HFFc6 (cell line): Measurements from ENCODE around the gene LRRC27. TPM values are rescaled to one million over a fixed set of nuclear protein-coding genes. Genes with fewer than 3 reads are reported as not detected.

Experiments
- DNase-seq: peaks from one replicate; pipeline ENCODE4 v3.0.0-alpha.2; 2018
- H3K27ac Mint-ChIP-seq: 2 replicates; pipeline ENCODE4 v1.8.0; 2020; ENCODE audit warnings: mild to moderate bottlenecking, mixed read lengths
- H3K27me3 Mint-ChIP-seq: 2 replicates; pipeline ENCODE4 v1.8.0; 2021; ENCODE audit warnings: mild to moderate bottlenecking, moderate library complexity, mixed read lengths; ENCODE audit not compliant: insufficient read depth
- H3K36me3 Mint-ChIP-seq: 2 replicates; pipeline ENCODE4 v1.8.0; 2021; ENCODE audit warnings: low read depth, mixed read lengths
- H3K4me1 Mint-ChIP-seq: 2 replicates; pipeline ENCODE4 v1.8.0; 2020; ENCODE audit warnings: low read depth, mixed read lengths
- H3K4me3 Mint-ChIP-seq: 2 replicates; pipeline ENCODE4 v1.8.0; 2020; ENCODE audit warnings: mild to moderate bottlenecking, moderate library complexity, mixed read lengths
- H3K9me3 Mint-ChIP-seq: 2 replicates; pipeline ENCODE4 v1.8.0; 2020; ENCODE audit warnings: mild to moderate bottlenecking, mixed read lengths
- total RNA-seq, 6 experiments: library from RNA; stranded (reverse); fragmentation: NEBNext Ultra II Directional; extraction: Animal tissue kit (Norgen Biotek cat#: 25700); gene quantifications; 2 replicates in 1 of 6; 3 replicates in 5 of 6; pipeline ENCODE4 v1.2.3, GENCODE V29; 2021
- TF ChIP-seq, protein P1 (sequence below): fragments of 200-600 bp; sonication (generic); IDR thresholded peaks from 2 replicates; pipeline ENCODE4 v1.5.0; 2021; ENCODE audit warnings: antibody characterized with exemption, mild to moderate bottlenecking

Gene LRRC27
- total RNA-seq, 6 experiments from 2014 or later: 4.7 to 6.7 (median 6.0) TPM

DNA sequence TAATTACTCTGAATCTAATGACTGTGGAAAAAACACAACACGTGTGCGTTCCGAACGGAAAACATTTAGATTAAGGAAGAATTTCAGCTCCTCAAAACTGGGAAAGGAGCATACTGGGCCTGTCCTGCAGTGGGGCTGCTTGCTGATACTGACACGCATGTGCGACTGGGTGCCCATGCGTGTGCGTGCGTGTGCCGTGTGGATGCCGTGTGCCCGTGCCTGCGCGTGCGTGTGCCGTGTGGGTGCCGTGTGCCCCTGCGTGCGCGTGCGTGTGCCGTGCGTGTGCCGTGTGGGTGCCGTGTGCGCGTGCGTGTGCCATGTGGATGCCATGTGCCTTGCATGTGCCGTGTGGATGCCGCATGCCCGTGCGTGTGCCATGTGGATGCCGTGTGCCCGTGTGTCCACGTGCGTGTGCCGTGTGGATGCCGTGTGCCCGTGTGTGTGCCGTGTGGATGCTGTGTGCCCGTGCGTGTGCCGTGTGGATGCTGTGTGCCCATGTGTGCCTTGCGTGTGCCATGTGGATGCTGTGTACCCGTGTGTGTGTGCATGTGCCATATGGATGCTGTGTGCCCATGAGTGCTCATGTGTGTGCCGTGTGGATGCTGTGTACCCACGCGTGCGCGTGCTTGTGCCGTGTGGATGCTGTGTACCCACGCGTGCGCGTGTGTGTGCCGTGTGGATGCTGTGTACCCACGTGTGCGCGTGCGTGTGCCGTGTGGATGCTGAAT lies 93.2 kb downstream of the LRRC27 start:
- H3K27ac Mint-ChIP-seq: no peak overlapping the region
- H3K4me3 Mint-ChIP-seq: no peak overlapping the region

DNA sequence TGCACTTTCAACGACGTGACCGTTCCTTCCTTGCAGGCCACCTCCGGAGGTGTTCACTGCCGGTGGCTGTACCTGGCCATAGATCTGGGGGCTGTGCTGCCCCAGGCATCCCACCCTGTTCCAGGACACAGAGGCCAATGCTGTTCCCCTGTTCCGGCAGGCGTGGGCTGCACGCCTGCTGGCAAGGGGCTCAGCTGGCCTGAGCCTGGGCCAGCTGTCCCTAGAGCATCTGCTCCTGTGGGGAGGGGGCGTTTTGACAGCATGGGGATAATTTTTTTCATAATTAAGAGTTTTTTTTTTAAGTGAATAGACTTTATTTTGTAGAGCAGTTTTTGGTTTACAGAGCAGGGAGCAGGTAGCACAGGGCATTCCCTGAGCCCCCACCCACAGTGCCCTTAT lies 93.8 kb downstream of the LRRC27 start:
- no peak for DNase-seq
- no peaks in the 10 kb centered on the region for H3K9me3 Mint-ChIP-seq

More for the DNA sequence above, 93.2 kb downstream of the LRRC27 start:
- Mint-ChIP-seq H3K27me3 (no peaks in the 10 kb centered on the region), H3K36me3 (no peaks in the 10 kb centered on the region), H3K9me3 (no peaks in the 10 kb centered on the region), H3K4me1 (no peaks in the 10 kb centered on the region)
- DNase-seq: no peak
- TF ChIP-seq, protein P1, sequence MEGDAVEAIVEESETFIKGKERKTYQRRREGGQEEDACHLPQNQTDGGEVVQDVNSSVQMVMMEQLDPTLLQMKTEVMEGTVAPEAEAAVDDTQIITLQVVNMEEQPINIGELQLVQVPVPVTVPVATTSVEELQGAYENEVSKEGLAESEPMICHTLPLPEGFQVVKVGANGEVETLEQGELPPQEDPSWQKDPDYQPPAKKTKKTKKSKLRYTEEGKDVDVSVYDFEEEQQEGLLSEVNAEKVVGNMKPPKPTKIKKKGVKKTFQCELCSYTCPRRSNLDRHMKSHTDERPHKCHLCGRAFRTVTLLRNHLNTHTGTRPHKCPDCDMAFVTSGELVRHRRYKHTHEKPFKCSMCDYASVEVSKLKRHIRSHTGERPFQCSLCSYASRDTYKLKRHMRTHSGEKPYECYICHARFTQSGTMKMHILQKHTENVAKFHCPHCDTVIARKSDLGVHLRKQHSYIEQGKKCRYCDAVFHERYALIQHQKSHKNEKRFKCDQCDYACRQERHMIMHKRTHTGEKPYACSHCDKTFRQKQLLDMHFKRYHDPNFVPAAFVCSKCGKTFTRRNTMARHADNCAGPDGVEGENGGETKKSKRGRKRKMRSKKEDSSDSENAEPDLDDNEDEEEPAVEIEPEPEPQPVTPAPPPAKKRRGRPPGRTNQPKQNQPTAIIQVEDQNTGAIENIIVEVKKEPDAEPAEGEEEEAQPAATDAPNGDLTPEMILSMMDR: no peak

GRCh38 chr10:132427006-132427771 lies 95.2 kb downstream of the LRRC27 start:
- TF ChIP-seq, protein P1: no peak
- Mint-ChIP-seq H3K36me3 (no peaks in the 10 kb centered on the region), H3K4me3 (no peak overlapping the region), H3K4me1 (no peaks in the 10 kb centered on the region), H3K27ac (no peak overlapping the region), H3K9me3 (no peaks in the 10 kb centered on the region), H3K27me3 (no peaks in the 10 kb centered on the region; the same call in 1 of the 2 replicates)
- DNase-seq: no peak

More for the DNA sequence above, 93.8 kb downstream of the LRRC27 start:
- Mint-ChIP-seq H3K36me3 (no peaks in the 10 kb centered on the region), H3K4me3 (no peak overlapping the region), H3K27ac (no peak overlapping the region), H3K4me1 (no peaks in the 10 kb centered on the region), H3K27me3 (no peaks in the 10 kb centered on the region; the same call in 1 of the 2 replicates)
- TF ChIP-seq, protein P1: no peak

DNA sequence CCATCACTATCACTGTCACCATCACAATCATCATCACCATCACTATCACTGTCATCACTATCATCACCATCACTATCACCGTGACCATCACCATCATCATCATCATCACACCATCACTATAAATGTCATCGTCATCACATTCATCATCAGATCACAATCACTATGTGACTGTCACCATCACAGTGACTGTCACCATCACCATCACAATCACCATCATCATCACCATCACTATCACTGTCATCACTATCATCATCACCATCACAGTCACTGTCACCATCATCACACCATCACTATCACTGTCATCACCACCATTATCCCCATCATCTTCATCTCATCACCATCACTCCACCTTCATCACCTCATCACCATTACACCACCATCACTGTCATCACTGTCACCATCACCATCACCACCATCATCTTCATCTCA lies 96.0 kb downstream of the LRRC27 start:
- Mint-ChIP-seq H3K27me3 (no peaks in the 10 kb centered on the region; the same call in 1 of the 2 replicates), H3K4me1 (no peaks in the 10 kb centered on the region)

DNA sequence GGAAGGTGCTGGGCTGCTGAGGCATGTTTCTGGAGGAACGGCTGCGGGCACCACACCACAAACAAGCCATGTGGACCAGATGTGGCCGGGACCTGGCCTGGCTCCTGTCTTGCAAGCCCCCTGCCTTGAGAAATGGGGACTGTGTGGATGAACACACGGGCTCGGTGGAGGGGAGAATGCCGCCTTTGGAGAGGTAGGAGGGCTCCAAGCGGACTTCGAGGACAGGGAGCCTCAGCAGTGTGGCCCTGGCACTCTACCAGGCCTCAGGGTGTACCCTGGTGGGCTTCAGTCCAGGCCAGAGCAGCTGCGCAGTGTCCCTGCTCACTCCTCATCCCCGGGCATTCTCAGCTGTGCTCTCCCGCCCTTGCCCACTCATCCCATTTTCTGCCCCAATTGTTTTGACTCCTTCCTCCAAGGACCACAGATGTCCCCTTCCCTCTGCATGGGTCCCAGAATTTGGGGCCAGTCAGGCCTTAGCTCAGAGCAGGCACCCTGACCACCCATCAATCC lies 96.5 kb downstream of the LRRC27 start:
- Mint-ChIP-seq H3K4me3 (no peak overlapping the region), H3K27ac (no peak overlapping the region), H3K27me3 (no peaks in the 10 kb centered on the region; the same call in 1 of the 2 replicates), H3K9me3 (no peaks in the 10 kb centered on the region), H3K36me3 (no peaks in the 10 kb centered on the region), H3K4me1 (no peaks in the 10 kb centered on the region)
- DNase-seq: no peak
- TF ChIP-seq, protein P1: no peak

More for the DNA sequence above, 96.0 kb downstream of the LRRC27 start:
- Mint-ChIP-seq H3K9me3 (no peaks in the 10 kb centered on the region), H3K27ac (no peak overlapping the region), H3K4me3 (no peak overlapping the region), H3K36me3 (no peaks in the 10 kb centered on the region)
- no peak for DNase-seq
- TF ChIP-seq, protein P1: no peak

Other genes with a start within 250 kb of the LRRC27 start
- gene DPYSL4, start 145.2 kb upstream of the LRRC27 start, total RNA-seq: 1 to 10 TPM in 2 of 6 experiments, under 1 TPM in 4; 0.13 to 2.4 (median 0.34) TPM
- gene STK32C, start 24.2 kb upstream of the LRRC27 start, total RNA-seq: 1 to 10 TPM; 5.5 to 8.3 (median 7.2) TPM
- 1 to 10 TPM; 4.1 to 6.3 (median 4.7) TPM for gene PWWP2B, start 65.0 kb downstream of the LRRC27 start, total RNA-seq
- 10 to 100 TPM; 58.9 to 64.6 (median 63.8) TPM for gene INPP5A, start 205.6 kb downstream of the LRRC27 start, total RNA-seq